Heart right ventricle (tissue), 16 donors: ENCODE data around the gene NKX1-1. TPM values are rescaled to one million over a fixed set of nuclear protein-coding genes. Genes with fewer than 3 reads are reported as not detected.

ENCODE experiments used
- ATAC-seq, 8 donors: fragments of 200-7000 bp; cut with Tn5 transposase; one replicate each; pipeline ENCODE4 v1.9.1; 2020; ENCODE audit warnings: mild to moderate bottlenecking in 8 of 8, moderate library complexity in 8 of 8, moderate number of reproducible peaks in 1 of 8
- DNase-seq, 2 donors: peaks; one replicate each; pipeline ENCODE4 v3.0.0-alpha.2; 2020
- H3K27ac ChIP-seq, 10 donors: fragments of 200-600 bp; sonication (generic) in 2 of 10; one replicate each; pipeline versions ENCODE4 v1.5.0 to v1.8.0; 2020 to 2022; ENCODE audit warnings: mild to moderate bottlenecking in 3 of 10
- H3K27me3 ChIP-seq, 7 donors: fragments of 200-600 bp; one replicate each; pipeline ENCODE4 v1.8.0; 2021 to 2022; ENCODE audit warnings: mild to moderate bottlenecking in 2 of 7
- H3K36me3 ChIP-seq, 9 donors: fragments of 200-600 bp; sonication (generic) in 1 of 9; one replicate each; pipeline versions ENCODE4 v1.5.0 to v1.8.0; 2020 to 2022; ENCODE audit warnings: mild to moderate bottlenecking in 2 of 9
- H3K4me1 ChIP-seq, 9 donors: fragments of 200-600 bp; sonication (generic) in 1 of 9; one replicate each; pipeline versions ENCODE4 v1.5.0 to v1.8.0; 2020 to 2022; ENCODE audit warnings: mild to moderate bottlenecking in 4 of 9
- H3K4me3 ChIP-seq, 10 donors: fragments of 200-600 bp; sonication (generic) in 2 of 10; one replicate each; pipeline versions ENCODE4 v1.5.0 to v1.8.0; 2020 to 2022; ENCODE audit warnings: mild to moderate bottlenecking in 7 of 10, moderate library complexity in 2 of 10
- H3K9me3 ChIP-seq, 11 donors: fragments of 200-600 bp in 10 of 11; sonication (generic) in 2 of 11; one replicate each; pipeline versions ENCODE4 v1.5.0 to v1.8.0; 2013 to 2022; ENCODE audit warnings: mild to moderate bottlenecking in 2 of 11, control low read depth in 1 of 11, moderate library complexity in 1 of 11
- CTCF ChIP-seq, 9 donors: fragments of 200-600 bp; sonication (generic) in 2 of 9; IDR thresholded peaks; one replicate each; pipeline versions ENCODE4 v1.5.0 to v1.8.0; 2021 to 2022; ENCODE audit warnings: antibody characterized with exemption in 9 of 9, mild to moderate bottlenecking in 5 of 9, moderate library complexity in 1 of 9
- WGBS, 2 donors: extraction: QIAGEN DNeasy Blood & Tissue Kit; methylation state at CpG; one replicate each; pipeline ENCODE4 v1.1.7; 2013; ENCODE audit warnings: inconsistent platforms in 1 of 2; 5-methylcytosine and 5-hydroxymethylcytosine counted together
- intact Hi-C, 10 donors: fragments of 100-400 bp; cut with DNase I; formaldehyde crosslinking; loops; one replicate each; pipeline versions ENCODE4 v1.11.1 to v1.14.2; 2022
- polyA plus RNA-seq, 2 donors: library from polyadenylated mRNA; stranded (reverse); fragments of 200-250 nt; gene quantifications; one replicate each; pipeline ENCODE4 v1.2.3, GENCODE V29; 2013
- total RNA-seq, 10 donors: library from RNA; stranded (reverse); fragmentation: NEBNext Ultra II Directional in 3 of 10; extraction: Animal tissue kit (Norgen Biotek cat#: 25700) in 3 of 10; gene quantifications; one replicate each; pipeline versions ENCODE4 v1.2.1 to v1.2.4, GENCODE V29; 2021 to 2023
- donor health status: Arrhythmogenic right ventricular cardiomyopathy.
- donor health status: ischemic (EF 13 %, LVEDD 7.1; RV severe dilation, severe dysfunction).
- donor health status: healthy with polysubstance abuse.
- donor health status: DM: no; HTN: yes; CAD: no.
- donor health status: DM: no; HTN: no; CAD: no.
- donor health status: ischemic (EF 25% LVEDD 6.9; RV normal size, moderate dysfunction).
- donor health status: ischemic (EF 25% LVEDD 5.7; RV mildly dilated, moderate dysfunction).
- donor health status: healthy.
- donor health status: DM: yes; HTN: yes; CAD: no.
- donor health status: Ischemic cardiomyopathy.
- donor health status: ischemic (EF 35%, LVEDD 5.7; RV mildly dilated, moderate dysfunction).
- donor health status: nonischemic (EF 11% LVEDD 7.7; RV severe dilation, severe dysfunction).
- donor health status: DM: yes; HTN: yes; CAD: no.
- donor health status: PGD.
- donor health status: ischemic (EF 29% LVEDD 5.4; RV normal size, mild dysfunction).
- donor health status: nonischemic (EF 23%, LVEDD 6.1; RV moderate dilation, normal function).

The NKX1-1 gene
- total and polyA plus RNA-seq, 12 donors: not detected

DNA sequence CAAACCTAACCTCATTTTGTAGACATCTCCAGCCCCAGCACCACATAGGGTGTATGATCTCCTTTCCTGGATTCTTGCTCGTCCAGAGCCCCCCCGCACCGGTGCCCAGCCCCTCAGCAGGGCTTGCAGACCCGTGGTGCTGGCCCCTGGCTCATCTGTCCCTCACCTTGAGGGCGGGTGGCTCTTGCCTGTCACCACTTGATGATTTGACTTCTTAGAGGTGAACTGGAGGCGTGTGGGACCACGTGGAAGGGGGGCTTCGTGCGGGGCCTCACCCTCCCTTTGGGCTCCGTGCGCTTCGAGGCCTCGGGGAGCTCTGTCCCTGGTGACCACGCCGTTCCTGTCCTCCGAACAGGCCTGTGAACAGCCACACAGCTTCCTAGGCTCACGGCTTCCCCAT lies 43.7 kb downstream of the NKX1-1 start:
- H3K27me3 ChIP-seq: no peaks in the 10 kb centered on the region
- intact Hi-C loops: loop anchor here in 2 of 10 donors (5.0 to 10.0 kb wide), 2 partner anchors 152 to 260 kb away; no protein-coding TSS in a partner anchor
- peaks cover 0 to 2% (median 0%) of the 10 kb centered on the region in 9 donors for H3K4me1 ChIP-seq
- DNase-seq (no peak), ATAC-seq (no peak)
- H3K27ac ChIP-seq: no peak overlapping the region
- no peaks in the 10 kb centered on the region for H3K9me3 ChIP-seq
- no peak for TF ChIP-seq CTCF (IDR thresholded peaks at IDR 0.05)
- H3K36me3 ChIP-seq: peaks cover 0 to 82% (median 0%) of the 10 kb centered on the region in 9 donors
- no peak overlapping the region for H3K4me3 ChIP-seq
- WGBS, 2 donors: 89 to 92% methylated on average over 17 of the region's 17 CpGs

DNA sequence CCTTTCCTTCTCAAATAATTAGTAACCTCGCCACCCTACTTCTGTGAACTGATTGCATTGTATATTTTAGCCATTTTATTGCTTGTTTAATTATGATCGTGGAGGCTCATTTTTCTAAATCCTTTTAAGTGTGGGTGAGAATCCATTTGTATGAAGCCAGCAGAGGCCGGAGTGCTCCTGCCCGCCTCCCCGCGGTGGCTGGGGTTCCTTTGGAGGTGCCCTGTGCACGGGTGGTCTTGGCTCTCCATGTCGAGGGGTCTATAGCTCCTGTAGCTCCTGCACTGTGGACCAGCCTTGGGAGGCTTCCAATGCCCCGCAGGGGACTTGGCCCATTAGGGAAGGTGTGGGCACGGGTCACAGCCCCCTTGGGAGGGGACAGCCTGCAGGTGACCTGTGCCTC lies 44.2 kb downstream of the NKX1-1 start:
- Histone ChIP-seq H3K27me3 (no peaks in the 10 kb centered on the region), H3K9me3 (no peaks in the 10 kb centered on the region), H3K4me1 (peaks cover 0 to 4% (median 0%) of the 10 kb centered on the region in 9 donors), H3K4me3 (no peak overlapping the region), H3K27ac (no peak overlapping the region), H3K36me3 (peaks cover 0 to 82% (median 0%) of the 10 kb centered on the region in 9 donors)
- ATAC-seq: no peak
- WGBS, 2 donors: 92 to 95% methylated on average over 10 of the region's 10 CpGs
- no peak for TF ChIP-seq CTCF (IDR thresholded peaks at IDR 0.05)
- intact Hi-C loops: loop anchor here in 2 of 10 donors (5.0 to 10.0 kb wide), 2 partner anchors 153 to 260 kb away; no protein-coding TSS in a partner anchor
- no peak for DNase-seq

- DNase-seq (no peak), ATAC-seq (no peak)
- intact Hi-C loops: loop anchor here in 2 of 10 donors (5.0 to 10.0 kb wide), 2 partner anchors 153 to 261 kb away; no protein-coding TSS in a partner anchor
- no peak for TF ChIP-seq CTCF (IDR thresholded peaks at IDR 0.05)
- no peaks in the 10 kb centered on the region for H3K27me3 ChIP-seq
- H3K4me3 ChIP-seq: no peak overlapping the region
- peaks cover 0 to 5% (median 0%) of the 10 kb centered on the region in 9 donors for H3K4me1 ChIP-seq
- peaks cover 0 to 75% (median 0%) of the 10 kb centered on the region in 9 donors for H3K36me3 ChIP-seq
- no peaks in the 10 kb centered on the region for H3K9me3 ChIP-seq
- no peak overlapping the region for H3K27ac ChIP-seq
- WGBS, 2 donors: 86 to 87% methylated on average over 18 of the region's 18 CpGs
Observed at GRCh38 chr4:1361431-1361830, 44.8 kb downstream of the NKX1-1 start.

GRCh38 chr4:1360423-1361283 lies 45.6 kb downstream of the NKX1-1 start:
- Histone ChIP-seq H3K27ac (no peak overlapping the region), H3K4me3 (no peak overlapping the region), H3K9me3 (no peaks in the 10 kb centered on the region), H3K36me3 (peaks cover 0 to 71% (median 0%) of the 10 kb centered on the region in 9 donors), H3K27me3 (no peaks in the 10 kb centered on the region), H3K4me1 (peaks cover 0 to 7% (median 0%) of the 10 kb centered on the region in 9 donors)
- DNase-seq: no peak
- intact Hi-C loops: loop anchor here in 2 of 10 donors (5.0 to 10.0 kb wide), 2 partner anchors 154 to 262 kb away; no protein-coding TSS in a partner anchor
- TF ChIP-seq CTCF (IDR thresholded peaks at IDR 0.05): no peak
- 84 to 87% methylated on average over 29 of the region's 29 CpGs for WGBS, 2 donors
- ATAC-seq: no peak
